Epithelial cell of proximal tubule (primary cell): ENCODE data around the gene HILPDA. TPM values are rescaled to one million over a fixed set of nuclear protein-coding genes. Genes with fewer than 3 reads are reported as not detected.
"Not testable (repeated sequence)": the region's sequence is repeated elsewhere in the genome, so short reads cannot be mapped to it uniquely, and the experiment has no call there.

ENCODE experiments used
- DNase-seq: peaks from one replicate; pipeline ENCODE4 v3.0.0-alpha.2; 2011; ENCODE audit warnings: low read depth
- H3K4me3 ChIP-seq: 2 replicates; pipeline ENCODE4 v1.5.1; 2011; ENCODE audit warnings: low read depth, mild to moderate bottlenecking, low read length
- CTCF ChIP-seq: conservative IDR thresholded peaks from 2 replicates; pipeline ENCODE4 v1.5.1; 2012; ENCODE audit warnings: low read depth, mild to moderate bottlenecking, low read length
- total RNA-seq: library from RNA; depleted of rRNA; stranded (reverse); fragments of >200 nt; gene quantifications from 2 replicates; pipeline ENCODE4 v1.2.3, GENCODE V29; 2015

The HILPDA gene
- total RNA-seq, 1 donor from 2014 or later, result 33.7 TPM

DNA sequence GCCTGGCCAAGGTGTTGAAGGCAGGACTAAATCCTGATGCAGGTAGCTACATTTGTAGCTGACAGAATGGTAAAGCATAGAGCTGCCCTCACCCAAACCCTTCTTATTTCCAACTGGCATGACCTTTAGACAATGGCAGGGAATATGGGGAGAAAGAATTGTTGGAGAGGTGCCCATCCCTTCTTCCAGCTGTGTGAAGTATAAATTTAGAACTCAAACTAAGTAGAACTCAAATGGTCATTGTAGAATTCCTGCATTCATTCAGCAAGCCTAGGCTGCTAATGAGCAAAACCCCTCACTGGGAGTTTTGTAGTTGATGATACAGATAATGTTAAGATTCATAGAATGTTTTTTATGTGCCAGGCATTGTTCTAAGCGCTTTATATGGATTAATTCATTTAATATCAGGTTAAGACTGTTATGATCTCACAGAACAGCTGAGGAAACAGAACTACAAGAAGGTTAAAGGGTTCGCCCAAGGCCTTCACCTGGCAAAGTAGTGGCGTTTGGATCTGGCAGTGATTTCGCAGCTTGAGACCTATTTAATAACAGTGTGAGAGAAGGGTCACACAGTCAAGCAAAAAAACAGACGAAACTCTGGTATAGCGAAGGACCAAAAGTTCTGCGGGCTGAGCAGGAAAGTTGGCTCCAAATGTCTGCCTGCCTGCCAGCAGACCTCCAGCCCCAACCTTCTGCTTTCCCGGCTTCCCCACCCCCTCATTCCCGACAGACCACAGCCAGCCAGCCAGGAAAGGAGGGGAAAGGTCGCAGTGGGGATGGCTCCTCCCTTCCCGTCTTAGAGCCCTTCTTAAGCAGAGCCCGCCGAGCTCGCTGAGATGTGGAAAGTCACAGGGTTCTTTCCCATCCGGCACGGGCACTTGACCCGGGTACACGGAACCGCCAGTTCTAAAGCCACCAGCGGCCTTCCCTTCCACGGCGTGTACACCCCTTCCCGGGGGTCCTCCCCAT, 1.6 kb upstream of the HILPDA start:
- no peak for TF ChIP-seq CTCF
- DNase-seq, result no peak
- H3K4me3 ChIP-seq, result peak overlapping the region; percentile 69

- TF ChIP-seq CTCF, result no peak
- H3K4me3 ChIP-seq, result peak overlapping the region; percentile 69
- no peak for DNase-seq
Measured at GRCh38 chr7:128454808-128455542, 703 bp upstream of the HILPDA start.

- TF ChIP-seq CTCF, result no peak
- DNase-seq, result no peak
- peak overlapping the region; percentile 69 for H3K4me3 ChIP-seq
Measured at GRCh38 chr7:128456255-128456725, 612 bp downstream of the HILPDA start.

DNA sequence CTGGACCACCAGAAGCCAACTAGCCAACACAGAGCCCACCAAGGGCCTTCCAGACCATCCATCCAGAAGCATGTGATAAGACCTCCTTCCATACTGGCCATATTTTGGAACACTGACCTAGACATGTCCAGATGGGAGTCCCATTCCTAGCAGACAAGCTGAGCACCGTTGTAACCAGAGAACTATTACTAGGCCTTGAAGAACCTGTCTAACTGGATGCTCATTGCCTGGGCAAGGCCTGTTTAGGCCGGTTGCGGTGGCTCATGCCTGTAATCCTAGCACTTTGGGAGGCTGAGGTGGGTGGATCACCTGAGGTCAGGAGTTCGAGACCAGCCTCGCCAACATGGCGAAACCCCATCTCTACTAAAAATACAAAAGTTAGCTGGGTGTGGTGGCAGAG, 1.7 kb downstream of the HILPDA start:
- DNase-seq, H3K4me3 ChIP-seq: not testable (repeated sequence)

DNA sequence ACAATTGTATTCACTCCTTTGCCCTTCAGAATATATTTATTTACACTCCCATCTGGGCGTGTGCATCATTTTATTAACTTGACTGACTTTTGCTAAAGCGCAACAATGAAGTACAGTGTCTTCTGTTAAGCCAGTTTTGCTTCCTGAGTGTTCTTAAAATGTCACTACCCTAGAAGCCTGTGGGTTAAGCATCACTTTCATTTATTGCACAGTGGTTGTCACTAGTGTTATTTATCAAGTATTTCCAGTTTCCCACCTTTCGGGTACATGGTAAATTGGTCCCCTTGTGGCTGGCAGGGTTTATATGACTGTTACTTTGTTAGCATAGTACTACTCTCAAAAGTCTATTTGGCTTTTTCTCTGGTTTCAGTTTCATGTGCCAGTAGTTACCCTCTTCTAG, 3.3 kb downstream of the HILPDA start:
- no peak for TF ChIP-seq CTCF
- DNase-seq, result no peak
- H3K4me3 ChIP-seq, result no peak overlapping the region

- no peak for DNase-seq
- no peak overlapping the region for H3K4me3 ChIP-seq
- TF ChIP-seq CTCF, result peak; percentile 83
Measured at GRCh38 chr7:128459394-128459878, 3.8 kb downstream of the HILPDA start.

GRCh38 chr7:128462460-128462859, 6.8 kb downstream of the HILPDA start:
- DNase-seq, result no peak
- no peak for TF ChIP-seq CTCF
- no peak overlapping the region for H3K4me3 ChIP-seq

DNA sequence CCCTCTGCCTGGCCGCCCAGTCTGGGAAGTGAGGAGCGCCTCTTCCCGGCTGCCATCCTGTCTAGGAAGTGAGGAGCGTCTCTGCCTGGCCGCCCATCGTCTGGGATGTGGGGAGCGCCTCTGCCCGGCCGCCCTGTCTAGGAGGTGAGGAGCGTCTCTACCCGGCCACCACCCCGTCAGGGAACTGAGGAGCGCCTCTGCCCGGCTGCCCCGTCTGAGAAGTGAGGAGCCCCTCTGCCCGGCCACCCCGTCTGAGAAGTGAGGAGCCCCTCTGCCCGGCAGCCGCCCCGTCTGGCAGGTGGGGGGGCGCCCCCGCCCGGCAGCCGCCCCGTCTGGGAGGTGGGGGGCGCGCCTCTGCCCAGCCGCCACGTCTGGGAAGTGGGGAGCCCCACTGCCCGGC, 7.7 kb downstream of the HILPDA start:
- DNase-seq, H3K4me3 ChIP-seq: not testable (repeated sequence)

GRCh38 chr7:128463933-128464332, 8.3 kb downstream of the HILPDA start:
- not testable (repeated sequence) for DNase-seq

DNA sequence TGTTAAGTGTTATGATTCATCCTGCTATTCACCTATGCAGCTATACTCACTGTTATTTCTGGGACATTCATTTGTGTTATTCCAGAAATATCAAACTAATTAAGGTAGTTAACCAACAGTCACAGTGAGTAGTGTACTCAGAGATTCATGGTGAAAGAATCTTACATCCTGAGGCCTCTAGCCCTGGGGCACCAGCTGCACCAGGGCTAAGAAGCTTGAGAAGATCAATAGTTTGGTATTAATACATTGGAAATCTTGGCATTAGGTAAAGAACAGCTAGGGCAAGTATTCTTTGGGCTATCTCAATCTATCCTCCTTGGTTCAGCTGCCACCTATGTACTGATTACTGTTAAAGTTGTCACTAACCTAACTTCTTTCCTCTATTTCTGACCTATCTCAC, 11.2 kb downstream of the HILPDA start:
- not testable (repeated sequence) for DNase-seq, H3K4me3 ChIP-seq

More at GRCh38 chr7:128463933-128464332, 8.3 kb downstream of the HILPDA start:
- not testable (repeated sequence) for H3K4me3 ChIP-seq
